HCT116 (cell line): ENCODE measurements around the gene KIRREL3. TPM values are rescaled to one million over a fixed set of nuclear protein-coding genes. Genes with fewer than 3 reads are reported as not detected.

ENCODE experiments used
- ATAC-seq: fragments of 200-7000 bp; cut with Tn5 transposase; 2 replicates; pipeline ENCODE4 v1.9.1; 2020; ENCODE audit warnings: mild to moderate bottlenecking, moderate library complexity
- BruUV-seq: library from RNA; stranded (reverse); fragments of 400-500 nt; replicated peaks from 2 replicates; lab custom pipeline; 2021; lab: Mats Ljungman, UMichigan
- CTCF ChIA-PET: fragments of 300-600 bp; sonication (Branson Sonifier 250); formaldehyde crosslinking; loops from one replicate; lab custom pipeline; 2021; ENCODE audit warnings: antibody characterized with exemption; lab: Charles Lee
- POLR2A ChIA-PET: fragments of 300-600, 350-600 bp; sonication (Branson Sonifier 250); formaldehyde crosslinking; loops from one replicate; lab custom pipeline; 2021; ENCODE audit warnings: antibody characterized with exemption; lab: Charles Lee
- RAD21 ChIA-PET, 2 experiments: fragments of 300-600 bp; sonication (Branson Sonifier 250); formaldehyde crosslinking; loops; one replicate each; lab custom pipeline; 2023; ENCODE audit warnings: low total read pairs in 2 of 2; ENCODE audit not compliant: uncharacterized antibody in 2 of 2, unreplicated experiment in 2 of 2, low non-redundant PET in 1 of 2; lab: Charles Lee
- DNase-seq: peaks from one replicate; pipeline ENCODE4 v3.0.0-alpha.2; 2010; ENCODE audit warnings: low read depth, low spot score
- H2AFZ ChIP-seq: fragments of 200-600 bp; shearing (Covaris generic), sonication (generic); 2 replicates; pipeline ENCODE4 v1.6.1; 2017; ENCODE audit warnings: low read depth, mixed run types, mixed read lengths, antibody characterized with exemption, low read length; ENCODE audit not compliant: poor library complexity, severe bottlenecking
- H3K27ac ChIP-seq: 2 replicates; pipeline ENCODE4 v1.5.1; 2012; ENCODE audit warnings: low read depth, low read length
- H3K27me3 ChIP-seq: fragments of 200-600 bp; sonication (generic); 2 replicates; pipeline ENCODE4 v1.6.1; 2016; ENCODE audit warnings: mixed run types, low read length, mixed read lengths; ENCODE audit not compliant: insufficient read depth
- H3K36me3 ChIP-seq, 2 experiments: fragments of 200-500 bp in 1 of 2; fragments of 200-600 bp in 1 of 2; sonication (Bioruptor generic) in 1 of 2; sonication (generic) in 1 of 2; 2 replicates each; pipeline versions ENCODE4 v1.5.1 to v1.6.1; 2014 to 2016; ENCODE audit warnings: low read length in 2 of 2, inconsistent platforms in 1 of 2, mixed read lengths in 1 of 2, mixed run types in 1 of 2; ENCODE audit not compliant: insufficient read depth in 2 of 2, control insufficient read depth in 1 of 2
- H3K4me1 ChIP-seq, 2 experiments: fragments of 200-600 bp in 1 of 2; sonication (generic) in 1 of 2; 2 replicates each; pipeline versions ENCODE4 v1.5.1 to v1.6.1; 2012 to 2017; ENCODE audit warnings: low read length in 2 of 2, inconsistent platforms in 1 of 2, mild to moderate bottlenecking in 1 of 2, mixed read lengths in 1 of 2, mixed run types in 1 of 2, moderate library complexity in 1 of 2; ENCODE audit not compliant: insufficient read depth in 2 of 2, control insufficient read depth in 1 of 2
- H3K4me2 ChIP-seq: fragments of 200-600 bp; sonication (generic); 2 replicates; pipeline ENCODE4 v1.6.1; 2017; ENCODE audit warnings: mixed run types, low read length, mixed read lengths
- H3K4me3 ChIP-seq, 2 experiments: fragments of 200-600 bp in 1 of 2; sonication (generic) in 1 of 2; replicated peaks in 1 of 2; 2 replicates each; pipeline ENCODE4 v1.5.1; 2011 to 2016; ENCODE audit warnings: low read length in 2 of 2, control low read depth in 1 of 2, low read depth in 1 of 2, mild to moderate bottlenecking in 1 of 2, mixed read lengths in 1 of 2, mixed run types in 1 of 2
- H3K79me2 ChIP-seq: fragments of 200-600 bp; sonication (generic); 2 replicates; pipeline ENCODE4 v1.6.1; 2017; ENCODE audit warnings: mild to moderate bottlenecking, mixed run types, low read length, moderate library complexity, mixed read lengths; ENCODE audit not compliant: insufficient read depth
- H3K9ac ChIP-seq: fragments of 200-600 bp; sonication (generic); 2 replicates; pipeline ENCODE4 v1.6.1; 2016; ENCODE audit warnings: low read length, mixed read lengths
- H3K9me2 ChIP-seq: fragments of 200-600 bp; sonication (generic), shearing (Covaris generic); 2 replicates; pipeline ENCODE4 v1.6.1; 2017; ENCODE audit warnings: mixed run types, mild to moderate bottlenecking, moderate library complexity; ENCODE audit not compliant: insufficient read depth
- H3K9me3 ChIP-seq, 2 experiments: fragments of 200-500 bp in 1 of 2; fragments of 200-600 bp in 1 of 2; sonication (Bioruptor generic) in 1 of 2; sonication (generic) in 1 of 2; 2 replicates each; pipeline ENCODE4 v1.6.1; 2014 to 2017; ENCODE audit warnings: low read length in 2 of 2, mixed read lengths in 2 of 2, inconsistent platforms in 1 of 2, low read depth in 1 of 2, mild to moderate bottlenecking in 1 of 2, mixed run types in 1 of 2, moderate library complexity in 1 of 2; ENCODE audit not compliant: control insufficient read depth in 1 of 2, insufficient read depth in 1 of 2
- H4K20me1 ChIP-seq: fragments of 200-600 bp; sonication (generic), shearing (Covaris generic); 2 replicates; pipeline ENCODE4 v1.6.1; 2017; ENCODE audit warnings: mixed run types, mild to moderate bottlenecking, moderate library complexity; ENCODE audit not compliant: insufficient read depth
- CBX3 ChIP-seq: IDR thresholded peaks from 2 replicates; pipeline ENCODE4 v1.6.1; 2012; ENCODE audit warnings: low read depth
- EGR1 ChIP-seq: IDR thresholded peaks from 2 replicates; pipeline ENCODE4 v1.6.1; 2012; ENCODE audit warnings: low read depth
- ELF1 ChIP-seq: IDR thresholded peaks from 2 replicates; pipeline ENCODE4 v1.6.1; 2012; ENCODE audit warnings: low read depth, borderline replicate concordance
- EZH2 ChIP-seq: fragments of 200-600 bp; sonication (generic); IDR thresholded peaks from 2 replicates; pipeline ENCODE4 v1.6.1; 2017; ENCODE audit warnings: antibody characterized with exemption, mixed run types
- EZH2phosphoT487 ChIP-seq: fragments of 200-600 bp; IDR thresholded peaks from 2 replicates; pipeline ENCODE4 v1.6.1; 2018; ENCODE audit warnings: antibody characterized with exemption, borderline replicate concordance
- FOSL1 ChIP-seq: IDR thresholded peaks from 2 replicates; pipeline ENCODE4 v1.6.1; 2012; ENCODE audit warnings: low read depth
- POLR2A ChIP-seq: IDR thresholded peaks from 2 replicates; pipeline ENCODE4 v1.7.0; 2011; ENCODE audit warnings: borderline replicate concordance; ENCODE audit not compliant: insufficient read depth, insufficient read length; ENCODE audit errors: extremely low read depth
- RAD21 ChIP-seq: IDR thresholded peaks from 2 replicates; pipeline ENCODE4 v1.6.1; 2012; ENCODE audit warnings: low read depth, mild to moderate bottlenecking
- SP1 ChIP-seq: IDR thresholded peaks from 2 replicates; pipeline ENCODE4 v1.6.1; 2012; ENCODE audit warnings: low read depth
- SRF ChIP-seq: IDR thresholded peaks from 2 replicates; pipeline ENCODE4 v1.6.1; 2012; ENCODE audit warnings: low read depth
- TCF7L2 ChIP-seq: IDR thresholded peaks from 2 replicates; pipeline ENCODE4 v1.7.0; 2011; ENCODE audit warnings: borderline replicate concordance, inconsistent platforms; ENCODE audit not compliant: insufficient read depth, insufficient read length; ENCODE audit errors: extremely low read depth
- YY1 ChIP-seq: IDR thresholded peaks from 2 replicates; pipeline ENCODE4 v1.6.1; 2011; ENCODE audit warnings: low read length, low read depth, moderate library complexity, mild to moderate bottlenecking; ENCODE audit not compliant: insufficient replicate concordance; ENCODE audit errors: extremely low read depth
- intact Hi-C: fragments of 100-400 bp; cut with micrococcal nuclease; formaldehyde crosslinking; loops from 2 replicates; pipeline ENCODE4 v1.10.0; 2022
- total RNA-seq: library from RNA; stranded (reverse); gene quantifications from one replicate; pipeline ENCODE4 v1.2.1, GENCODE V29; 2021; ENCODE audit not compliant: unreplicated experiment
- TF ChIP-seq, protein P1 (sequence below): IDR thresholded peaks from 2 replicates; pipeline ENCODE4 v1.6.1; 2012
- TF ChIP-seq, protein P2 (sequence below): IDR thresholded peaks from 2 replicates; pipeline ENCODE4 v1.6.1; 2012; ENCODE audit warnings: low read depth
- TF ChIP-seq, protein P3 (sequence below): IDR thresholded peaks from 2 replicates; pipeline ENCODE4 v1.6.1; 2011; ENCODE audit warnings: mild to moderate bottlenecking, low read length, moderate library complexity; ENCODE audit not compliant: insufficient replicate concordance; ENCODE audit errors: extremely low read depth

The KIRREL3 gene
- total RNA-seq, 1 experiment from 2014 or later, result not detected

DNA sequence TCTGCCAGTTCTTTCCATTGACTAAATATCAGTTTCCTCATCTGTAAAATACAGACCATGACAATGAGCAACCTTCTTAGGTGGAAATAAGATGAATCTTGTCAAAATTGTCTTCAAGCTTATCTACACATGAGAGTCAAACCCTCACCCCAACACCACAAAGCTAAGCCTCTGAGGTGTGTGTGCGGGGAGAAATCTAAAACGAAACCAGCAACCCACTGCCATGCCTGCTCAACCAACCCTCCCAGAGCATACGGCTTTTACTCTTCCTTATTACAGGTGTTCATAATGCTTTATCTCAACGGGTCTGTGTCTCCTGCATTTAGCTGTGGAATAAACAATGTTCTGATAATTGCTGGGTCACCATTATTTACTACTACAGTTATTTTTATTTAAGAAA, 235.4 kb downstream of the KIRREL3 start:
- Histone ChIP-seq H3K4me1 (no peaks in the 10 kb centered on the region), H3K4me2 (no peak overlapping the region), H4K20me1 (no peaks in the 10 kb centered on the region), H3K9ac (no peak overlapping the region), H3K79me2 (no peaks in the 10 kb centered on the region), H3K9me3 (no peaks in the 10 kb centered on the region), H3K27ac (no peak overlapping the region), H3K27me3 (0 out of 2 replicates have a peak, but pooled peaks cover 4% of the 10 kb centered on the region), H3K36me3 (no peaks in the 10 kb centered on the region), H3K4me3 (no peak overlapping the region), H3K9me2 (no peaks in the 10 kb centered on the region), H2AFZ (no peak overlapping the region)
- ChIA-PET CTCF (no interaction called here), POLR2A (no interaction called here), RAD21 (no interaction called here)
- intact Hi-C loops, result no loop called here
- no peak for DNase-seq
- BruUV-seq, result no TSS peak
- TF ChIP-seq YY1 (no peak), CBX3 (no peak), TCF7L2 (no peak), SP1 (no peak), EGR1 (no peak), EZH2 (no peak), RAD21 (no peak), EZH2phosphoT487 (no peak), FOSL1 (no peak), ELF1 (no peak), SRF (no peak), POLR2A (no peak)
- TF ChIP-seq, protein P1, sequence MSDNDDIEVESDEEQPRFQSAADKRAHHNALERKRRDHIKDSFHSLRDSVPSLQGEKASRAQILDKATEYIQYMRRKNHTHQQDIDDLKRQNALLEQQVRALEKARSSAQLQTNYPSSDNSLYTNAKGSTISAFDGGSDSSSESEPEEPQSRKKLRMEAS, result no peak
- TF ChIP-seq, protein P2, sequence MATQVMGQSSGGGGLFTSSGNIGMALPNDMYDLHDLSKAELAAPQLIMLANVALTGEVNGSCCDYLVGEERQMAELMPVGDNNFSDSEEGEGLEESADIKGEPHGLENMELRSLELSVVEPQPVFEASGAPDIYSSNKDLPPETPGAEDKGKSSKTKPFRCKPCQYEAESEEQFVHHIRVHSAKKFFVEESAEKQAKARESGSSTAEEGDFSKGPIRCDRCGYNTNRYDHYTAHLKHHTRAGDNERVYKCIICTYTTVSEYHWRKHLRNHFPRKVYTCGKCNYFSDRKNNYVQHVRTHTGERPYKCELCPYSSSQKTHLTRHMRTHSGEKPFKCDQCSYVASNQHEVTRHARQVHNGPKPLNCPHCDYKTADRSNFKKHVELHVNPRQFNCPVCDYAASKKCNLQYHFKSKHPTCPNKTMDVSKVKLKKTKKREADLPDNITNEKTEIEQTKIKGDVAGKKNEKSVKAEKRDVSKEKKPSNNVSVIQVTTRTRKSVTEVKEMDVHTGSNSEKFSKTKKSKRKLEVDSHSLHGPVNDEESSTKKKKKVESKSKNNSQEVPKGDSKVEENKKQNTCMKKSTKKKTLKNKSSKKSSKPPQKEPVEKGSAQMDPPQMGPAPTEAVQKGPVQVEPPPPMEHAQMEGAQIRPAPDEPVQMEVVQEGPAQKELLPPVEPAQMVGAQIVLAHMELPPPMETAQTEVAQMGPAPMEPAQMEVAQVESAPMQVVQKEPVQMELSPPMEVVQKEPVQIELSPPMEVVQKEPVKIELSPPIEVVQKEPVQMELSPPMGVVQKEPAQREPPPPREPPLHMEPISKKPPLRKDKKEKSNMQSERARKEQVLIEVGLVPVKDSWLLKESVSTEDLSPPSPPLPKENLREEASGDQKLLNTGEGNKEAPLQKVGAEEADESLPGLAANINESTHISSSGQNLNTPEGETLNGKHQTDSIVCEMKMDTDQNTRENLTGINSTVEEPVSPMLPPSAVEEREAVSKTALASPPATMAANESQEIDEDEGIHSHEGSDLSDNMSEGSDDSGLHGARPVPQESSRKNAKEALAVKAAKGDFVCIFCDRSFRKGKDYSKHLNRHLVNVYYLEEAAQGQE, result no peak
- TF ChIP-seq, protein P3, sequence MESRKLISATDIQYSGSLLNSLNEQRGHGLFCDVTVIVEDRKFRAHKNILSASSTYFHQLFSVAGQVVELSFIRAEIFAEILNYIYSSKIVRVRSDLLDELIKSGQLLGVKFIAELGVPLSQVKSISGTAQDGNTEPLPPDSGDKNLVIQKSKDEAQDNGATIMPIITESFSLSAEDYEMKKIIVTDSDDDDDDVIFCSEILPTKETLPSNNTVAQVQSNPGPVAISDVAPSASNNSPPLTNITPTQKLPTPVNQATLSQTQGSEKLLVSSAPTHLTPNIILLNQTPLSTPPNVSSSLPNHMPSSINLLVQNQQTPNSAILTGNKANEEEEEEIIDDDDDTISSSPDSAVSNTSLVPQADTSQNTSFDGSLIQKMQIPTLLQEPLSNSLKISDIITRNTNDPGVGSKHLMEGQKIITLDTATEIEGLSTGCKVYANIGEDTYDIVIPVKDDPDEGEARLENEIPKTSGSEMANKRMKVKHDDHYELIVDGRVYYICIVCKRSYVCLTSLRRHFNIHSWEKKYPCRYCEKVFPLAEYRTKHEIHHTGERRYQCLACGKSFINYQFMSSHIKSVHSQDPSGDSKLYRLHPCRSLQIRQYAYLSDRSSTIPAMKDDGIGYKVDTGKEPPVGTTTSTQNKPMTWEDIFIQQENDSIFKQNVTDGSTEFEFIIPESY, result no peak
- no peak for ATAC-seq
